ENCODE results near the gene AKAP13. TPM values are rescaled to one million over a fixed set of nuclear protein-coding genes. Genes with fewer than 3 reads are reported as not detected.
A peak's percentile ranks its signal among the peaks of the same experiment; 100 is the strongest.
"Not testable (repeated sequence)": the region's sequence is repeated elsewhere in the genome, so short reads cannot be mapped to it uniquely, and the experiment has no call there.

Gene AKAP13
- total and polyA plus RNA-seq, 2 of the 8 experiments (the other 6 are each of a cell fraction or from before 2014, with no cell fraction given), result 14.0 to 46.2 TPM

- Histone ChIP-seq H4K20me1 (replicated peaks in 1 of 2; ENCODE audit: control insufficient read depth in 1 of 2, insufficient read depth in 2 of 2, low read length in 2 of 2) (peaks cover 9 to 15% of the 10 kb centered on the region in 2 experiments), H3K4me1 (replicated peaks in 1 of 4; ENCODE audit: control insufficient read depth in 3 of 4, insufficient read depth in 4 of 4, low read length in 3 of 4) (peaks cover 9 to 15% (median 12%) of the 10 kb centered on the region in 4 experiments), H3K23me2 (ENCODE audit: low read depth, low read length) (peaks cover 10% of the 10 kb centered on the region; the same call in 1 of the 2 replicates), H3K79me1 (ENCODE audit: low read depth, low read length) (peaks cover 15% of the 10 kb centered on the region), H3K79me2 (ENCODE audit: control insufficient read depth in 1 of 2, insufficient read depth in 2 of 2, low read length in 2 of 2) (peaks cover 18 to 28% of the 10 kb centered on the region in 2 experiments)
- ChIA-PET POLR2A (ENCODE audit: partially characterized antibody) (interaction anchor here (0.9 kb wide), 1 partner anchor 45 kb away, joined by 3 read pairs; no protein-coding TSS in a partner anchor), CTCF (ENCODE audit: partially characterized antibody) (interaction anchor here (1.1 to 3.0 kb wide), 6 partner anchors 8 to 44 kb away, joined by 3 to 8 read pairs (median 3); no protein-coding TSS in a partner anchor)
- H2BK15ac ChIP-seq (ENCODE audit: low read length); H3K9ac ChIP-seq (replicated peaks in 1 of 4; ENCODE audit: extremely low read depth in 1 of 4, low read depth in 3 of 4, low read length in 3 of 4); DNase-seq (ENCODE audit: low read depth in 1 of 2, low spot score in 2 of 2); H3K4ac ChIP-seq (replicated peaks; ENCODE audit: insufficient read length, low read depth, low read length); H3K9me3 ChIP-seq (ENCODE audit: insufficient read depth in 2 of 2, low read depth in 1 of 2, low read length in 1 of 2); H4K91ac ChIP-seq (replicated peaks; ENCODE audit: insufficient read length, low read length); H3K4me3 ChIP-seq (ENCODE audit: extremely low read depth in 1 of 4, insufficient read depth in 2 of 4, low read depth in 3 of 4, low read length in 4 of 4); H2BK120ac ChIP-seq (replicated peaks; ENCODE audit: low read depth, low read length); H3K27me3 ChIP-seq (replicated peaks in 1 of 4; ENCODE audit: control insufficient read depth in 3 of 4, extremely low read depth in 1 of 4, insufficient read depth in 3 of 4, low read length in 3 of 4); H3K23ac ChIP-seq (ENCODE audit: insufficient read length); H2BK12ac ChIP-seq (ENCODE audit: low read depth, low read length); H3K27ac ChIP-seq (ENCODE audit: low read depth, low read length); H3K56ac ChIP-seq (replicated peaks; ENCODE audit: insufficient read length, low read depth, low read length); FAIRE-seq; H2AFZ ChIP-seq (ENCODE audit: low read length); H3K36me3 ChIP-seq (ENCODE audit: control insufficient read depth in 2 of 4, insufficient read depth in 4 of 4, low read length in 3 of 4); H3K18ac ChIP-seq (ENCODE audit: extremely low read depth, low read length); H2BK5ac ChIP-seq (ENCODE audit: low read depth, low read length); H4K5ac ChIP-seq (ENCODE audit: insufficient read length, low read depth, low read length); H2BK20ac ChIP-seq (ENCODE audit: low read length); H3K4me2 ChIP-seq (ENCODE audit: insufficient read depth in 1 of 2, low read depth in 2 of 2, low read length in 2 of 2); H2AK5ac ChIP-seq (ENCODE audit: low read depth, low read length); H3K14ac ChIP-seq (ENCODE audit: insufficient read length); H4K8ac ChIP-seq (ENCODE audit: extremely low read depth, insufficient read depth, low read length): not testable (repeated sequence)
- WGBS, 2 experiments (ENCODE audit: extremely low coverage in 1 of 2, insufficient coverage in 1 of 2, insufficient read length in 1 of 2, insufficient replicate concordance in 2 of 2, low coverage in 1 of 2, low lambda C conversion rate in 2 of 2, missing lambda C conversion rate in 1 of 2), result 79% methylated on average over 7 of the region's 7 CpGs; no CpG with 5 or more reads in 1 of the 2 experiments
These were observed 416.0 kb downstream of the AKAP13 start for GRCh38 chr15:85796371-85796770.

MicroRNAs within 50 kb of the gene (microRNA counts, 767-probe panel; counts per million panel counts)
- 879 counts per million, percentile 95 among the panel's probes with 10 or more counts for microRNA hsa-miR-1276

Small RNA genes lying within 50 kb of the gene (microRNA-seq; reads per million reads assigned to microRNA genes)
- gene MIR1276 (ENCODE audit: borderline microRNAs expressed in 2 of 2, borderline number of aligned reads in 2 of 2, borderline replicate concordance in 1 of 2) (0.92 to 4.7 reads per million in 2 experiments), gene MIR7706 (ENCODE audit: borderline microRNAs expressed in 2 of 2, borderline number of aligned reads in 2 of 2, borderline replicate concordance in 1 of 2) (13.3 to 15.2 reads per million in 2 experiments)

Small RNA genes lying within 50 kb of the gene (small RNA-seq; reads per million reads assigned to genes)
- gene AC021739.1 (ENCODE audit: insufficient read depth) (not detected), gene MIR1276 (ENCODE audit: insufficient read depth) (74.8 reads per million, percentile 97 among the genes with 10 or more reads in this experiment), gene RNU6-1280P (ENCODE audit: insufficient read depth) (not detected), gene RNU7-79P (ENCODE audit: insufficient read depth) (not detected)

Data from H1 (cell line).